OCI-LY7 (cell line): ENCODE results near the gene MYCL. TPM values are rescaled to one million over a fixed set of nuclear protein-coding genes. Genes with fewer than 3 reads are reported as not detected.

Experiments
- BruUV-seq: library from RNA; stranded (reverse); fragments of 400-500 nt; replicated peaks from 2 replicates; lab custom pipeline; 2021; lab: Mats Ljungman, UMichigan
- CTCF ChIA-PET: fragments of 300-600 bp; sonication (Branson Sonifier 250); formaldehyde crosslinking; loops from one replicate; lab custom pipeline; 2022; ENCODE audit warnings: antibody characterized with exemption; ENCODE audit not compliant: unreplicated experiment; lab: Charles Lee
- POLR2A ChIA-PET: fragments of 300-600 bp; sonication (Branson Sonifier 250); formaldehyde crosslinking; loops from one replicate; lab custom pipeline; 2022; ENCODE audit warnings: antibody characterized with exemption; lab: Charles Lee
- DNase-seq: peaks from one replicate; pipeline ENCODE4 v3.0.0-alpha.2; 2015; ENCODE audit warnings: low spot score
- H2AFZ ChIP-seq: fragments of 200-600 bp; sonication (generic), shearing (Covaris generic); 2 replicates; pipeline ENCODE4 v1.6.1; 2014; ENCODE audit warnings: mild to moderate bottlenecking, antibody characterized with exemption, low read length, moderate library complexity
- H3K27ac ChIP-seq: fragments of 200-600 bp; sonication (generic); 2 replicates; pipeline ENCODE4 v1.5.1; 2014; ENCODE audit warnings: mixed run types, low read depth, mild to moderate bottlenecking, moderate library complexity, low read length, inconsistent platforms; ENCODE audit not compliant: poor library complexity, severe bottlenecking
- H3K36me3 ChIP-seq: fragments of 200-600 bp; sonication (generic); 2 replicates; pipeline ENCODE4 v1.6.1; 2014; ENCODE audit warnings: mild to moderate bottlenecking, antibody characterized with exemption, low read length, moderate library complexity, mixed read lengths; ENCODE audit not compliant: insufficient read depth
- H3K4me1 ChIP-seq: fragments of 200-600 bp; sonication (generic); 2 replicates; pipeline ENCODE4 v1.5.1; 2014; ENCODE audit warnings: mild to moderate bottlenecking, low read length; ENCODE audit not compliant: insufficient read depth, poor library complexity, severe bottlenecking
- H3K4me2 ChIP-seq: fragments of 200-600 bp; sonication (generic); 2 replicates; pipeline ENCODE4 v1.6.1; 2014; ENCODE audit warnings: mild to moderate bottlenecking, low read length
- H3K4me3 ChIP-seq: fragments of 200-600 bp; sonication (generic); 2 replicates; pipeline ENCODE4 v1.5.1; 2014; ENCODE audit warnings: mild to moderate bottlenecking, low read depth, low read length; ENCODE audit not compliant: poor library complexity, severe bottlenecking
- H3K79me2 ChIP-seq: fragments of 200-600 bp; sonication (generic); 2 replicates; pipeline ENCODE4 v1.6.1; 2016; ENCODE audit warnings: low read depth, mild to moderate bottlenecking, low read length, moderate library complexity, mixed read lengths; ENCODE audit not compliant: insufficient read depth
- H3K9me2 ChIP-seq: fragments of 200-600 bp; sonication (generic); 2 replicates; pipeline ENCODE4 v1.6.1; 2016; ENCODE audit warnings: mild to moderate bottlenecking, low read length, mixed read lengths; ENCODE audit not compliant: insufficient read depth
- H3K9me3 ChIP-seq: fragments of 200-600 bp; sonication (generic); 2 replicates; pipeline ENCODE4 v1.6.1; 2014; ENCODE audit warnings: mild to moderate bottlenecking, mixed run types, low read length, mixed read lengths
- H4K20me1 ChIP-seq: fragments of 200-600 bp; sonication (generic); 2 replicates; pipeline ENCODE4 v1.6.1; 2014; ENCODE audit warnings: mild to moderate bottlenecking, antibody characterized with exemption, low read length, moderate library complexity, mixed read lengths; ENCODE audit not compliant: insufficient read depth
- CTCF ChIP-seq: fragments of 200-600 bp; sonication (generic); conservative IDR thresholded peaks from 2 replicates; pipeline ENCODE4 v1.5.1; 2014; ENCODE audit warnings: mild to moderate bottlenecking, antibody characterized with exemption, low read length, moderate library complexity, mixed read lengths
- EZH2phosphoT487 ChIP-seq: fragments of 200-600 bp; sonication (generic); IDR thresholded peaks from 2 replicates; pipeline ENCODE4 v1.6.1; 2018; ENCODE audit warnings: low read depth, borderline replicate concordance, mild to moderate bottlenecking, mixed run types, antibody characterized with exemption, low read length, moderate library complexity, mixed read lengths
- intact Hi-C: fragments of 100-400 bp; cut with micrococcal nuclease; formaldehyde crosslinking; loops from one replicate; pipeline ENCODE4 v1.10.0; 2022; ENCODE audit not compliant: unreplicated experiment
- total RNA-seq, 2 experiments: library from RNA; depleted of rRNA in 1 of 2; stranded (reverse); fragments of >200 nt in 1 of 2; shearing (Covaris generic) in 1 of 2; gene quantifications; 2 replicates each; pipeline ENCODE4 v1.2.3, GENCODE V29; 2014 to 2022

Gene MYCL
- total RNA-seq, 2 experiments from 2014 or later, result 0.41 to 1.0 TPM

GRCh38 chr1:39859859-39860812 is 41.6 kb downstream of the MYCL start:
- Histone ChIP-seq H2AFZ (no peak overlapping the region), H3K9me2 (no peaks in the 10 kb centered on the region), H4K20me1 (peaks cover 9% of the 10 kb centered on the region; the same call in 1 of the 2 replicates), H3K4me2 (no peak overlapping the region), H3K4me1 (no peaks in the 10 kb centered on the region), H3K9me3 (no peaks in the 10 kb centered on the region), H3K36me3 (peaks cover 37% of the 10 kb centered on the region), H3K27ac (no peak overlapping the region), H3K4me3 (no peak overlapping the region), H3K79me2 (peaks cover 23% of the 10 kb centered on the region; the same call in 1 of the 2 replicates)
- intact Hi-C loops, result no loop called here
- TF ChIP-seq CTCF, result no peak
- no TSS peak for BruUV-seq
- DNase-seq, result no peak
- CTCF ChIA-PET, result no interaction called here
- POLR2A ChIA-PET, result interaction anchor here (0.6 kb wide), 1 partner anchor 239 kb away, joined by 3 read pairs; no protein-coding TSS in a partner anchor

GRCh38 chr1:39858315-39858714 is 43.4 kb downstream of the MYCL start:
- no peak for DNase-seq
- Histone ChIP-seq H3K27ac (no peak overlapping the region), H4K20me1 (peaks cover 4% of the 10 kb centered on the region; the same call in 1 of the 2 replicates), H3K4me2 (no peak overlapping the region), H3K9me2 (no peaks in the 10 kb centered on the region), H3K4me1 (no peaks in the 10 kb centered on the region), H3K9me3 (no peaks in the 10 kb centered on the region), H3K4me3 (no peak overlapping the region), H3K36me3 (peaks cover 53% of the 10 kb centered on the region), H3K79me2 (peaks cover 19% of the 10 kb centered on the region; the same call in 1 of the 2 replicates), H2AFZ (no peak overlapping the region)
- ChIA-PET POLR2A (interaction anchor here (2.2 kb wide), 1 partner anchor 13 kb away, joined by 9 read pairs; no protein-coding TSS in a partner anchor), CTCF (no interaction called here)
- intact Hi-C loops, result no loop called here
- BruUV-seq, result no TSS peak
- TF ChIP-seq CTCF, result no peak
- no peak for TF ChIP-seq EZH2phosphoT487
